K562 (cell line): ENCODE results near the gene IGF1R. TPM values are rescaled to one million over a fixed set of nuclear protein-coding genes. Genes with fewer than 3 reads are reported as not detected.

Experiments
- ATF1 ChIP-seq, 2 experiments: fragments of 450-650 bp in 1 of 2; IDR thresholded peaks; 2 replicates each; pipeline ENCODE4 v1.6.1; 2016; ENCODE audit warnings: missing compliant biosample characterization in 1 of 2, missing genetic modification characterization in 1 of 2
- ATF4 ChIP-seq: fragments of 450-650 bp; formaldehyde crosslinking; IDR thresholded peaks from 2 replicates; pipeline ENCODE4 v1.4.0; 2022; ENCODE audit warnings: mild to moderate bottlenecking, moderate library complexity
- CGGBP1 ChIP-seq: fragments of 250-450 bp; sonication (Bioruptor Pico); IDR thresholded peaks from 2 replicates; pipeline ENCODE4 v1.9.0; 2021; ENCODE audit warnings: mild to moderate bottlenecking
- CREB3 ChIP-seq: fragments of 450-650 bp; conservative IDR thresholded peaks from 2 replicates; pipeline ENCODE4 v1.6.1; 2016; ENCODE audit warnings: missing genetic modification characterization, low read depth, mild to moderate bottlenecking, missing compliant biosample characterization, moderate library complexity
- DACH1 ChIP-seq: fragments of 450-650 bp; IDR thresholded peaks from 2 replicates; pipeline ENCODE4 v1.6.1; 2018; ENCODE audit not compliant: partially characterized antibody
- DLX4 ChIP-seq: fragments of 250-450 bp; sonication (Bioruptor Pico); IDR thresholded peaks from 2 replicates; pipeline ENCODE4 v1.6.1; 2021; ENCODE audit warnings: mild to moderate bottlenecking
- DPF2 ChIP-seq: fragments of 450-650 bp; IDR thresholded peaks from 2 replicates; pipeline ENCODE4 v1.6.1; 2016
- FIP1L1 ChIP-seq: fragments of 200-400 bp; formaldehyde crosslinking; IDR thresholded peaks from 2 replicates; pipeline ENCODE4 v1.6.1; 2018; ENCODE audit warnings: mild to moderate bottlenecking, low read depth, low read length; ENCODE audit not compliant: poor library complexity, severe bottlenecking
- HNRNPK ChIP-seq: fragments of 200-400 bp; formaldehyde crosslinking; IDR thresholded peaks from one replicate; pipeline ENCODE4 v1.6.1; 2018; ENCODE audit warnings: mild to moderate bottlenecking, low read depth, low read length; ENCODE audit not compliant: poor library complexity, severe bottlenecking
- KAT2B ChIP-seq: IDR thresholded peaks from one replicate; pipeline ENCODE4 v1.6.1; 2012; ENCODE audit warnings: low read depth, mild to moderate bottlenecking, control low read depth, inconsistent platforms, low read length, moderate library complexity
- NFRKB ChIP-seq: fragments of 450-650 bp; IDR thresholded peaks from 2 replicates; pipeline ENCODE4 v1.6.1; 2016; ENCODE audit warnings: low read depth
- NFXL1 ChIP-seq: fragments of 450-650 bp; formaldehyde crosslinking; IDR thresholded peaks from 2 replicates; pipeline ENCODE4 v1.4.0; 2021; ENCODE audit warnings: mild to moderate bottlenecking
- PTRF ChIP-seq: fragments of 450-650 bp; IDR thresholded peaks from 2 replicates; pipeline ENCODE4 v1.6.1; 2016; ENCODE audit warnings: mild to moderate bottlenecking, missing genetic modification characterization, missing compliant biosample characterization
- RBM14 ChIP-seq: fragments of 200-400 bp; formaldehyde crosslinking; IDR thresholded peaks from 2 replicates; pipeline ENCODE4 v1.6.1; 2018; ENCODE audit warnings: low read depth, mild to moderate bottlenecking, low read length, moderate library complexity, borderline replicate concordance; ENCODE audit not compliant: insufficient read depth
- SP2 ChIP-seq: IDR thresholded peaks from 2 replicates; pipeline ENCODE4 v1.6.1; 2011; ENCODE audit warnings: mild to moderate bottlenecking, low read depth, low read length, moderate library complexity; ENCODE audit not compliant: poor library complexity, severe bottlenecking; ENCODE audit errors: extremely low read depth
- USF1 ChIP-seq: sonication (generic); formaldehyde crosslinking; IDR thresholded peaks from 2 replicates; pipeline ENCODE4 v1.9.0; 2022; ENCODE audit warnings: mild to moderate bottlenecking, missing genetic modification reagents
- ZBTB49 ChIP-seq: sonication (generic); formaldehyde crosslinking; IDR thresholded peaks from 2 replicates; pipeline ENCODE4 v1.8.0; 2022; ENCODE audit warnings: missing genetic modification reagents, mild to moderate bottlenecking, borderline replicate concordance
- ZNF24 ChIP-seq: fragments of 450-650 bp; IDR thresholded peaks from 2 replicates; pipeline ENCODE4 v1.6.1; 2016
- ZNF316 ChIP-seq: fragments of 450-650 bp; IDR thresholded peaks from 2 replicates; pipeline ENCODE4 v1.6.1; 2016
- polyA plus RNA-seq, 8 experiments: library from polyadenylated mRNA; depleted of rRNA in 4 of 8; stranded (reverse) in 5 of 8; unstranded in 3 of 8; fragments of >200 nt; fragmentation: Nextera tagmentation in 2 of 8; fragmentation: Illumina TruSeq in 1 of 8; extraction: Ambion mirVana in 2 of 8; extraction: Trizol in 1 of 8; gene quantifications; 2 replicates each; pipeline versions ENCODE4 v1.2.1 to v1.2.3, GENCODE V29; 2011 to 2014; ENCODE audit warnings: inconsistent platforms in 1 of 8, missing spikeins in 1 of 8
- total RNA-seq, 7 experiments: library from RNA; depleted of rRNA in 6 of 7; stranded (reverse); fragments of >200 nt in 6 of 7; fragmentation: Illumina TruSeq in 2 of 7; extraction: Trizol in 2 of 7; gene quantifications; 2 replicates each; pipeline versions ENCODE4 v1.2.1 to v1.2.3, GENCODE V29; 2011 to 2021; ENCODE audit warnings: low replicate concordance in 1 of 7

IGF1R gene
- total and polyA plus RNA-seq, 9 of the 15 experiments (the other 6 are each of a cell fraction or from before 2014, with no cell fraction given) = 0.35 to 8.0 (median 1.6) TPM

- TF ChIP-seq CREB3 (tag) (no peak), DPF2 (peak; percentile 79; the same call in 1 of the 2 replicates), USF1 (CRISPR knock-in tag) (no peak), ATF4 (CRISPR knock-in tag) (no peak), CGGBP1 (CRISPR knock-in tag) (no peak), DLX4 (CRISPR knock-in tag) (no peak), HNRNPK (no peak), PTRF (tag) (no peak), FIP1L1 (no peak), RBM14 (no peak), KAT2B (no peak), DACH1 (no peak), ZBTB49 (no peak), ZNF316 (peak; percentile 97), NFRKB (no peak), ZNF24 (no peak), ATF1 (CRISPR knock-in tag; IDR thresholded peaks at IDR 0.05) (no peak), ATF1 (tag; IDR thresholded peaks at IDR 0.05) (peak; percentile 18; the same call in 1 of the 2 replicates), SP2 (no peak), NFXL1 (CRISPR knock-in tag) (no peak)
Measured at GRCh38 chr15:98983334-98983733, 335.0 kb downstream of the IGF1R start (continued).
